Natural killer cell (primary cell): ENCODE data around the gene DNAJC5. TPM values are rescaled to one million over a fixed set of nuclear protein-coding genes. Genes with fewer than 3 reads are reported as not detected.
"Not testable (repeated sequence)": the region's sequence is repeated elsewhere in the genome, so short reads cannot be mapped to it uniquely, and the experiment has no call there.

Source experiments
- ATAC-seq, 3 donors: fragments of 150-1000 bp in 2 of 3; fragments of 200-7000 bp in 1 of 3; cut with Tn5 transposase; 1 replicate in 1 of 3; 2 replicates in 2 of 3; pipeline ENCODE4 v1.10.0; 2021; ENCODE audit warnings: mild to moderate bottlenecking in 2 of 3, moderate library complexity in 2 of 3
- DNase-seq, 2 donors: peaks; one replicate each; pipeline versions ENCODE4 v3.0.0 to v3.0.0-alpha.2; 2013 to 2021; ENCODE audit warnings: mixed read lengths in 1 of 2
- H3K27ac ChIP-seq: one replicate; pipeline ENCODE4 v1.5.1; 2013; ENCODE audit warnings: mild to moderate bottlenecking, low read length
- H3K27me3 ChIP-seq: one replicate; pipeline ENCODE4 v1.6.1; 2013; ENCODE audit warnings: low read length; ENCODE audit not compliant: control insufficient read depth, insufficient read depth
- H3K36me3 ChIP-seq: one replicate; pipeline ENCODE4 v1.6.1; 2013; ENCODE audit warnings: low read length; ENCODE audit not compliant: control insufficient read depth, insufficient read depth
- H3K4me1 ChIP-seq: one replicate; pipeline ENCODE4 v1.6.1; 2013; ENCODE audit warnings: low read length; ENCODE audit not compliant: control insufficient read depth, insufficient read depth
- H3K4me3 ChIP-seq: one replicate; pipeline ENCODE4 v1.5.1; 2013; ENCODE audit warnings: low read length
- H3K9me3 ChIP-seq: one replicate; pipeline ENCODE4 v1.6.1; 2013; ENCODE audit warnings: low read length; ENCODE audit not compliant: control insufficient read depth, insufficient read depth
- H3K27ac Mint-ChIP-seq, 2 donors: one replicate each; pipeline ENCODE4 v1.8.0; 2022; ENCODE audit warnings: mild to moderate bottlenecking in 2 of 2, mixed read lengths in 2 of 2, moderate library complexity in 1 of 2
- H3K27me3 Mint-ChIP-seq, 2 donors: one replicate each; pipeline ENCODE4 v1.8.0; 2022; ENCODE audit warnings: low read depth in 2 of 2, mixed read lengths in 2 of 2
- H3K36me3 Mint-ChIP-seq: one replicate; pipeline ENCODE4 v1.8.0; 2022; ENCODE audit warnings: mixed read lengths
- H3K4me1 Mint-ChIP-seq, 2 donors: one replicate each; pipeline ENCODE4 v1.8.0; 2022; ENCODE audit warnings: mixed read lengths in 2 of 2
- H3K4me3 Mint-ChIP-seq: one replicate; pipeline ENCODE4 v1.8.0; 2022; ENCODE audit warnings: mild to moderate bottlenecking, moderate library complexity, mixed read lengths
- H3K9me3 Mint-ChIP-seq, 2 donors: one replicate each; pipeline ENCODE4 v1.8.0; 2022; ENCODE audit warnings: mixed read lengths in 2 of 2
- CTCF ChIP-seq: fragments of 200-600 bp; IDR thresholded peaks from one replicate; pipeline ENCODE4 v1.8.0; 2022; ENCODE audit warnings: antibody characterized with exemption
- WGBS: methylation state at CpG from one replicate; pipeline ENCODE4 v1.1.7; 2013; ENCODE audit warnings: missing lambda C conversion rate; ENCODE audit not compliant: insufficient coverage; 5-methylcytosine and 5-hydroxymethylcytosine counted together
- intact Hi-C: fragments of 100-400 bp; cut with micrococcal nuclease; formaldehyde crosslinking; loops from one replicate; pipeline ENCODE4 v1.14.2; 2022
- total RNA-seq, 4 donors: library from RNA; stranded (reverse); fragments of 120-200 nt in 1 of 4; gene quantifications; one replicate each; pipeline versions ENCODE4 v1.2.3 to v1.2.4, GENCODE V29; 2013 to 2022

DNAJC5 gene
- total RNA-seq, 3 donors from 2014 or later (not counting 1 experiment from before 2014, with no cell fraction given): 27.5 to 45.1 (median 42.8) TPM

GRCh38 chr20:63969838-63970713 is 75.2 kb downstream of the DNAJC5 start, which contains the start of gene ZNF512B:
Gene ZNF512B, minus strand, starts transcription at chr20:63969930. Its CDS starts 1,980 bp downstream, at chr20:63967950.
- H3K27ac ChIP-seq: no peak within 1 kb of the TSS
- H3K27me3 ChIP-seq: no peaks in the 10 kb centered on the region
- peak within 1 kb of the TSS; percentile 66 to 81 for H3K27ac Mint-ChIP-seq
- no peaks in the 10 kb centered on the region for H3K36me3 Mint-ChIP-seq
- intact Hi-C loops: loop anchor here (5.0 kb wide), 3 partner anchors 63 to 473 kb away; partner anchors contain the start of gene EEF1A2
- H3K36me3 ChIP-seq: peaks cover 11% of the 10 kb centered on the region
- DNase-seq: peak; percentile 25 to 79
- no peaks in the 10 kb centered on the region for H3K27me3 Mint-ChIP-seq
- no peaks in the 10 kb centered on the region for H3K9me3 ChIP-seq
- peak within 1 kb of the TSS; percentile 91 for H3K4me3 Mint-ChIP-seq
- no peaks in the 10 kb centered on the region for H3K9me3 Mint-ChIP-seq
- ATAC-seq: peak; percentile 59 to 61 (median 61)
- 7% methylated on average over 55 of the region's 73 CpGs for WGBS
- H3K4me1 Mint-ChIP-seq: peaks cover 17 to 20% of the 10 kb centered on the region in 2 donors
- TF ChIP-seq CTCF: no peak
- peaks cover 24% of the 10 kb centered on the region for H3K4me1 ChIP-seq
- peak within 1 kb of the TSS; percentile 41 for H3K4me3 ChIP-seq

GRCh38 chr20:63970714-63971431 is 75.9 kb downstream of the DNAJC5 start:
- Mint-ChIP-seq H3K36me3 (no peaks in the 10 kb centered on the region), H3K27me3 (no peaks in the 10 kb centered on the region), H3K9me3 (no peaks in the 10 kb centered on the region), H3K4me3 (peak overlapping the region; percentile 71), H3K27ac (peak overlapping the region in 1 of 2 donors; percentile 52), H3K4me1 (peaks cover 17 to 21% of the 10 kb centered on the region in 2 donors)
- Histone ChIP-seq H3K27ac (no peak overlapping the region), H3K9me3 (no peaks in the 10 kb centered on the region), H3K4me1 (peaks cover 24% of the 10 kb centered on the region), H3K36me3 (peaks cover 14% of the 10 kb centered on the region), H3K4me3 (no peak overlapping the region), H3K27me3 (no peaks in the 10 kb centered on the region)
- no peak for TF ChIP-seq CTCF
- DNase-seq (peak in 1 of 2 donors; percentile 5), ATAC-seq (no peak)
- WGBS: 96% methylated on average over 5 of the region's 5 CpGs
- intact Hi-C loops: loop anchor here (5.0 kb wide), 3 partner anchors 64 to 474 kb away; partner anchors contain the start of gene EEF1A2

- H3K27me3 Mint-ChIP-seq, H3K4me3 ChIP-seq, H3K27ac ChIP-seq, H3K9me3 Mint-ChIP-seq, H3K36me3 Mint-ChIP-seq, H3K27me3 ChIP-seq, ATAC-seq, H3K4me3 Mint-ChIP-seq, H3K27ac Mint-ChIP-seq, H3K9me3 ChIP-seq, DNase-seq: not testable (repeated sequence)
- Histone ChIP-seq H3K4me1 (peaks cover 27% of the 10 kb centered on the region), H3K36me3 (peaks cover 11% of the 10 kb centered on the region)
- 76% methylated on average over 9 of the region's 10 CpGs for WGBS
- intact Hi-C loops: loop anchor here (5.0 kb wide), 3 partner anchors 65 to 475 kb away; partner anchors contain the start of gene EEF1A2
- H3K4me1 Mint-ChIP-seq: peaks cover 23 to 31% of the 10 kb centered on the region in 2 donors
Observed at GRCh38 chr20:63971960-63972311, 77.0 kb downstream of the DNAJC5 start.
